Lung (tissue), 12 donors: ENCODE results near the gene AHDC1. TPM values are rescaled to one million over a fixed set of nuclear protein-coding genes. Genes with fewer than 3 reads are reported as not detected.

Experiments
- ATAC-seq: fragments of 200-7000 bp; cut with Tn5 transposase; one replicate; pipeline ENCODE4 v1.9.1; 2020; ENCODE audit warnings: moderate number of reproducible peaks; ENCODE audit not compliant: insufficient read depth, low FRiP score
- DNase-seq, 3 donors: peaks; one replicate each; pipeline ENCODE4 v3.0.0-alpha.2; 2013 to 2017
- H3K27ac ChIP-seq, 2 donors: one replicate each; pipeline ENCODE4 v1.5.1; 2013; ENCODE audit warnings: mild to moderate bottlenecking in 2 of 2, moderate library complexity in 2 of 2, control low read depth in 1 of 2, inconsistent platforms in 1 of 2, low read depth in 1 of 2, low read length in 1 of 2
- H3K27me3 ChIP-seq, 3 donors: one replicate each; pipeline ENCODE4 v1.5.1; 2013; ENCODE audit warnings: low read length in 2 of 3; ENCODE audit not compliant: control insufficient read depth in 3 of 3, insufficient read depth in 3 of 3
- H3K36me3 ChIP-seq, 4 donors: one replicate each; pipeline ENCODE4 v1.5.1; 2013; ENCODE audit warnings: low read length in 4 of 4, mild to moderate bottlenecking in 1 of 4, moderate library complexity in 1 of 4; ENCODE audit not compliant: control insufficient read depth in 4 of 4, insufficient read depth in 4 of 4
- H3K4me1 ChIP-seq, 5 donors: one replicate each; pipeline ENCODE4 v1.5.1; 2013; ENCODE audit warnings: low read length in 5 of 5, mild to moderate bottlenecking in 2 of 5, moderate library complexity in 1 of 5; ENCODE audit not compliant: control insufficient read depth in 5 of 5, insufficient read depth in 5 of 5
- H3K4me3 ChIP-seq: one replicate; pipeline ENCODE4 v1.5.1; 2013; ENCODE audit warnings: mild to moderate bottlenecking, control low read depth, moderate library complexity
- H3K9ac ChIP-seq, 2 donors: one replicate each; pipeline ENCODE4 v1.5.1; 2013; ENCODE audit warnings: low read length in 2 of 2, control low read depth in 1 of 2; ENCODE audit not compliant: insufficient read depth in 1 of 2
- H3K9me3 ChIP-seq, 4 donors: one replicate each; pipeline ENCODE4 v1.5.1; 2013; ENCODE audit warnings: low read length in 3 of 4, mild to moderate bottlenecking in 1 of 4, moderate library complexity in 1 of 4; ENCODE audit not compliant: control insufficient read depth in 4 of 4, insufficient read depth in 3 of 4
- WGBS, 2 donors: extraction: QIAGEN DNeasy Blood & Tissue Kit; methylation state at CpG; one replicate each; pipeline ENCODE4 v1.1.7; 2013; 5-methylcytosine and 5-hydroxymethylcytosine counted together
- polyA plus RNA-seq, 2 donors: library from polyadenylated mRNA; stranded (reverse); fragments of 200-250 nt; gene quantifications; one replicate each; pipeline ENCODE4 v1.2.1, GENCODE V29; 2013
- total RNA-seq, 2 donors: library from RNA; depleted of rRNA in 1 of 2; stranded (reverse); fragments of >200 nt in 1 of 2; gene quantifications; one replicate each; pipeline ENCODE4 v1.2.1, GENCODE V29; 2014 to 2021
- TF ChIP-seq, protein P1 (sequence below): IDR thresholded peaks from 2 replicates; pipeline ENCODE4 v1.5.1; 2012; ENCODE audit warnings: mild to moderate bottlenecking; ENCODE audit errors: control extremely low read depth, extremely low read depth
- donor health status: control.
- donor health status: control.
- donor health status: Bipolar disorder and iron deficiency.
- donor health status: healthy.
- donor health status: DM: yes; HTN: yes; CAD: no.

Gene AHDC1
- total and polyA plus RNA-seq, 4 donors = 10.3 to 37.9 (median 21.8) TPM

- no peak for ATAC-seq
- H3K27ac ChIP-seq = no peak overlapping the region
- no peak overlapping the region for H3K4me3 ChIP-seq
- DNase-seq = no peak
- TF ChIP-seq, protein P1, sequence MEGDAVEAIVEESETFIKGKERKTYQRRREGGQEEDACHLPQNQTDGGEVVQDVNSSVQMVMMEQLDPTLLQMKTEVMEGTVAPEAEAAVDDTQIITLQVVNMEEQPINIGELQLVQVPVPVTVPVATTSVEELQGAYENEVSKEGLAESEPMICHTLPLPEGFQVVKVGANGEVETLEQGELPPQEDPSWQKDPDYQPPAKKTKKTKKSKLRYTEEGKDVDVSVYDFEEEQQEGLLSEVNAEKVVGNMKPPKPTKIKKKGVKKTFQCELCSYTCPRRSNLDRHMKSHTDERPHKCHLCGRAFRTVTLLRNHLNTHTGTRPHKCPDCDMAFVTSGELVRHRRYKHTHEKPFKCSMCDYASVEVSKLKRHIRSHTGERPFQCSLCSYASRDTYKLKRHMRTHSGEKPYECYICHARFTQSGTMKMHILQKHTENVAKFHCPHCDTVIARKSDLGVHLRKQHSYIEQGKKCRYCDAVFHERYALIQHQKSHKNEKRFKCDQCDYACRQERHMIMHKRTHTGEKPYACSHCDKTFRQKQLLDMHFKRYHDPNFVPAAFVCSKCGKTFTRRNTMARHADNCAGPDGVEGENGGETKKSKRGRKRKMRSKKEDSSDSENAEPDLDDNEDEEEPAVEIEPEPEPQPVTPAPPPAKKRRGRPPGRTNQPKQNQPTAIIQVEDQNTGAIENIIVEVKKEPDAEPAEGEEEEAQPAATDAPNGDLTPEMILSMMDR = no peak
- peaks cover 2 to 32% (median 5%) of the 10 kb centered on the region in 5 donors for H3K4me1 ChIP-seq
- H3K9me3 ChIP-seq = no peaks in the 10 kb centered on the region
- 86 to 89% methylated on average over 7 of the region's 7 CpGs for WGBS, 2 donors
- H3K27me3 ChIP-seq = no peaks in the 10 kb centered on the region
- no peaks in the 10 kb centered on the region for H3K36me3 ChIP-seq
- H3K9ac ChIP-seq = no peak overlapping the region
Measured at GRCh38 chr1:27605300-27605766, 1.4 kb upstream of the AHDC1 start.

DNA sequence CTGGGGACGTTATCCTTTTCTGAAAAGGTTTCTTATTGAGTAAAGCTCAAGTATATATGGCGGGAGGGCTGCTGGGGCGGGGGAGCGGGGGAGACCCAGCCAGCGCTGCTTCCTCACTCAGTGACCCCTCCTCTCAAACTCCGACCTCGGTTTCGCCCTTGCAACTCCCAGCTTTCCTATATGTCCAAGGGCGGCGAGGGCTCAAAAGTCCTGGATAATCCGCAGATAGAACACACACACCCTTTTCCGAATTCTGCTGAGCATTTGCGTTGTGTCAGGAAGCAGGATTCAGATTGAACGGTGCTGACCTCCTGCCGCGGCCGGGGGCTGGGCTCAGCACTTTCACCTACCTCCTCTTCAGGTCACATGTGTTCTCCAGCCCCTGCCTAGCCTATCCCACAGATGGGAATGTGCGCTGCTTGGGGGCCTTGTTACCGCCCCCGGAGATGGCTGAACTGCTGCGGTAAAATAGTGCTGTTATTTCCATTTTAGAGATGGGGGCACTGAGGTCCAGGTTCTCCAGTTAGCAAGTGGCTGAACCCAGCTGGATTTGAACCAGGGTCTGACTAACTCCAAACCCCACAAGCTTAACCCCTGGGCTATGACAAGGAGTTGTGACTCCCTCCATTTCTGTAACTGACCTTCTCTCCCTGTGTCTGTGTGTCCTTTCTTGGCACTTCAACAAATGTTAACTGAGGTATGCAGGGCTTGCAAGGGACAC lies 795 bp upstream of the AHDC1 start:
- ATAC-seq = no peak
- WGBS, 2 donors = 36 to 39% methylated on average over 21 of the region's 21 CpGs
- no peak overlapping the region for H3K9ac ChIP-seq
- no peaks in the 10 kb centered on the region for H3K36me3 ChIP-seq
- H3K27ac ChIP-seq = peak overlapping the region in 1 of 2 donors; percentile 98
- H3K27me3 ChIP-seq = no peaks in the 10 kb centered on the region
- H3K4me1 ChIP-seq = peaks cover 5 to 38% (median 8%) of the 10 kb centered on the region in 5 donors
- H3K4me3 ChIP-seq = no peak overlapping the region
- no peaks in the 10 kb centered on the region for H3K9me3 ChIP-seq
- TF ChIP-seq, protein P1 = no peak
- no peak for DNase-seq

DNA sequence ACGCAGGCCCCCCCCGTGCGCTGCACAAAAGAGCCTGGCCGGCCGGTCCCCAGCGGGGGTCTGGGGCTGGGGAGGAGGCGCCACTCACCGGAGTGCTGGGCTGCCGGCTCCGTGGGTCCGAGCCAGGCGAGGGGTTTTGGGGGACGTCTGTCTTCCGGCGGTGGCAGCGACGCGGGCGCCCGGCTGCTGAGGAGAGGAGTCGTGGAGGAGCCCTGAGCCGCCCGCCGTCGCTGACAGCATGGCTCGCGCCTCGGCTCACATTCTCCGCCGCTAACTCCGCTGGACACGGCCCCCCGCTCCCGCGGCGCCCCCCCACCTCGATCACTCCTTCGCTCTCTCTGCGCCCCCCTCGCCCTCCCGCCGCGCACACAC lies 649 bp downstream of the AHDC1 start:
- ATAC-seq (no peak), DNase-seq (no peak)
- peak overlapping the region; percentile 86 to 98 for H3K27ac ChIP-seq
- H3K4me3 ChIP-seq = peak overlapping the region; percentile 76
- no peaks in the 10 kb centered on the region for H3K36me3 ChIP-seq
- peak overlapping the region in 1 of 2 donors; percentile 85 for H3K9ac ChIP-seq
- TF ChIP-seq, protein P1 = no peak
- no peaks in the 10 kb centered on the region for H3K9me3 ChIP-seq
- WGBS, 2 donors = 0 to 2% methylated on average over 17 to 43 of the region's 43 CpGs
- peaks cover 16 to 53% (median 22%) of the 10 kb centered on the region in 5 donors for H3K4me1 ChIP-seq
- no peaks in the 10 kb centered on the region for H3K27me3 ChIP-seq
